HepG2 (cell line): Measurements from ENCODE around the gene P3H3. TPM values are rescaled to one million over a fixed set of nuclear protein-coding genes. Genes with fewer than 3 reads are reported as not detected.

Experiments
- FIP1L1 ChIP-seq: fragments of 200-400 bp; formaldehyde crosslinking; IDR thresholded peaks from 2 replicates; pipeline ENCODE4 v1.6.1; 2018; ENCODE audit warnings: low read depth, mild to moderate bottlenecking, low read length, moderate library complexity, borderline replicate concordance; ENCODE audit not compliant: insufficient read depth
- GPBP1L1 ChIP-seq: sonication (generic); formaldehyde crosslinking; IDR thresholded peaks from 2 replicates; pipeline ENCODE4 v1.5.0; 2020; ENCODE audit warnings: mild to moderate bottlenecking, missing genetic modification reagents
- GZF1 ChIP-seq: sonication (generic); formaldehyde crosslinking; IDR thresholded peaks from 2 replicates; pipeline ENCODE4 v1.5.1; 2020; ENCODE audit warnings: mild to moderate bottlenecking, missing genetic modification reagents
- LCORL ChIP-seq, 2 experiments: fragments of 450-650 bp in 1 of 2; sonication (generic) in 1 of 2; formaldehyde crosslinking in 1 of 2; IDR thresholded peaks; 2 replicates each; pipeline versions ENCODE4 v1.5.0 to v1.6.1; 2017 to 2020; ENCODE audit warnings: antibody characterized with exemption in 1 of 2, missing genetic modification reagents in 1 of 2
- NCOA1 ChIP-seq: sonication (generic); formaldehyde crosslinking; IDR thresholded peaks from 2 replicates; pipeline ENCODE4 v1.9.0; 2021; ENCODE audit warnings: missing genetic modification reagents
- NR2C2 ChIP-seq: sonication (generic); formaldehyde crosslinking; IDR thresholded peaks from 2 replicates; pipeline ENCODE4 v1.4.0; 2020; ENCODE audit warnings: missing genetic modification reagents, mild to moderate bottlenecking, moderate library complexity, borderline replicate concordance
- SCMH1 ChIP-seq: sonication (generic); formaldehyde crosslinking; IDR thresholded peaks from 2 replicates; pipeline ENCODE4 v1.9.0; 2021; ENCODE audit warnings: missing genetic modification reagents, mild to moderate bottlenecking, borderline replicate concordance
- SPEN ChIP-seq: sonication (generic); formaldehyde crosslinking; IDR thresholded peaks from 2 replicates; pipeline ENCODE4 v1.5.1; 2020; ENCODE audit warnings: low read depth, mild to moderate bottlenecking, missing genetic modification reagents
- THAP11 ChIP-seq: IDR thresholded peaks from 2 replicates; pipeline ENCODE4 v1.6.1; 2016; ENCODE audit warnings: missing biosample characterization, missing genetic modification reagents
- ZBTB8A ChIP-seq: sonication (generic); formaldehyde crosslinking; IDR thresholded peaks from 2 replicates; pipeline ENCODE4 v1.4.0; 2020; ENCODE audit warnings: mild to moderate bottlenecking, low read depth, missing genetic modification reagents, borderline replicate concordance
- ZNF10 ChIP-seq: sonication (generic); formaldehyde crosslinking; IDR thresholded peaks from 2 replicates; pipeline ENCODE4 v1.4.0; 2020; ENCODE audit warnings: mild to moderate bottlenecking, low read depth, missing genetic modification reagents, borderline replicate concordance
- ZNF101 ChIP-seq: sonication (generic); formaldehyde crosslinking; IDR thresholded peaks from 2 replicates; pipeline ENCODE4 v1.4.0; 2020; ENCODE audit warnings: mild to moderate bottlenecking, low read depth, missing genetic modification reagents, borderline replicate concordance
- ZNF713 ChIP-seq: sonication (generic); formaldehyde crosslinking; IDR thresholded peaks from 2 replicates; pipeline ENCODE4 v1.4.0; 2020; ENCODE audit warnings: mild to moderate bottlenecking, missing genetic modification reagents
- polyA plus RNA-seq, 8 experiments: library from polyadenylated mRNA; depleted of rRNA in 3 of 8; stranded (reverse) in 7 of 8; unstranded in 1 of 8; fragments of >200 nt; fragmentation: Illumina TruSeq in 4 of 8; extraction: Trizol in 4 of 8; gene quantifications; 2 replicates each; pipeline versions ENCODE4 v1.2.1 to v1.2.3, GENCODE V29; 2011 to 2016; ENCODE audit warnings: low read depth in 4 of 8, missing spikeins in 1 of 8, mixed read lengths in 1 of 8; ENCODE audit not compliant: insufficient read depth in 1 of 8
- total RNA-seq, 5 experiments: library from RNA; depleted of rRNA; stranded (reverse); fragments of >200 nt; fragmentation: Illumina TruSeq; extraction: Trizol; gene quantifications; 2 replicates each; pipeline ENCODE4 v1.2.3, GENCODE V29; 2016; ENCODE audit warnings: low read depth in 1 of 5
- TF ChIP-seq, protein P1 (sequence below): sonication (generic); formaldehyde crosslinking; IDR thresholded peaks from one replicate; pipeline ENCODE4 v1.5.1; 2020; ENCODE audit warnings: mild to moderate bottlenecking, missing genetic modification reagents; ENCODE audit errors: not compliant biosample characterization
- TF ChIP-seq, protein P2 (sequence below): sonication (generic); formaldehyde crosslinking; IDR thresholded peaks from 2 replicates; pipeline ENCODE4 v1.9.0; 2021; ENCODE audit warnings: missing genetic modification reagents, mild to moderate bottlenecking, borderline replicate concordance
- TF ChIP-seq, protein P3 (sequence below): sonication (generic); formaldehyde crosslinking; IDR thresholded peaks from 2 replicates; pipeline ENCODE4 v1.4.0; 2020; ENCODE audit warnings: missing genetic modification reagents

The P3H3 gene
- total and polyA plus RNA-seq, 2 of the 13 experiments (the other 11 are each of a cell fraction or from before 2014, with no cell fraction given): 20.1 to 20.5 TPM

DNA sequence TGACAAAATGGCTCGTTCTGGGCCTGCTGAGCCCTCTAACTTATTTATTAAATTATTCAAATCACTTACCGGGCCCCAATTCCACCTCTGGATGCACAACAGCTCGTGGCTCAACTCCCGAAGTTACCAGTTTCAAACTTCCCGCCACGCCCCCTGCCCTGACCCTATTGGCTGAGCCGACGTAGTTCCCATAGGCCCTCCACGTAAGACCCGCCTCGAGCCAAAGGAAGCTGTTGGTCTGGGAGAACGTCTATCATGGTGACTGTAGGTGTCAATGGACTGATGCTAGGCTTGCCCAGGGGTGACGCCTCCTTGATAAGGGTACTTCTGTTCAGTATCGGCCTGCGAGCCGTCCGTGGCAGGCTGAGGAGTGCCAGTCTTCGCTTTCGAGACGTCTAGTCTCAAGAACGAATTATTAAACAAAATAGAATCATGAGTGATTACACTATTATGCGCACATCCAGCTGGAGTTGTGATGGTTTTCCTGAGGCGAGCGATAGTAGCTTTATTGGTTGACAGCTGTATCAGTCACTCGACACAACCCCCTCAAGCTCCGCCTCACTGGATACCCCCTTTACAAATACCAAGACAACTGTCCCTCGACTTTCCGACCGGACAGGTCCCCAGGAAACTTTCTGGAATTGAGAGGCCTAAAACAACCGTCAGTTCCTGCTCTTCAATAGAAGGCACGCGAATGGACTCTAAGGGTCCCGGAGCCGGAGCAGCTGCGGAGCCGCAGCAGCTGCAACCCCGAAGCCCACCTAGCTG, 23.1 kb downstream of the P3H3 start, which contains the start of gene CDCA3 (continued):
- TF ChIP-seq, protein P1, sequence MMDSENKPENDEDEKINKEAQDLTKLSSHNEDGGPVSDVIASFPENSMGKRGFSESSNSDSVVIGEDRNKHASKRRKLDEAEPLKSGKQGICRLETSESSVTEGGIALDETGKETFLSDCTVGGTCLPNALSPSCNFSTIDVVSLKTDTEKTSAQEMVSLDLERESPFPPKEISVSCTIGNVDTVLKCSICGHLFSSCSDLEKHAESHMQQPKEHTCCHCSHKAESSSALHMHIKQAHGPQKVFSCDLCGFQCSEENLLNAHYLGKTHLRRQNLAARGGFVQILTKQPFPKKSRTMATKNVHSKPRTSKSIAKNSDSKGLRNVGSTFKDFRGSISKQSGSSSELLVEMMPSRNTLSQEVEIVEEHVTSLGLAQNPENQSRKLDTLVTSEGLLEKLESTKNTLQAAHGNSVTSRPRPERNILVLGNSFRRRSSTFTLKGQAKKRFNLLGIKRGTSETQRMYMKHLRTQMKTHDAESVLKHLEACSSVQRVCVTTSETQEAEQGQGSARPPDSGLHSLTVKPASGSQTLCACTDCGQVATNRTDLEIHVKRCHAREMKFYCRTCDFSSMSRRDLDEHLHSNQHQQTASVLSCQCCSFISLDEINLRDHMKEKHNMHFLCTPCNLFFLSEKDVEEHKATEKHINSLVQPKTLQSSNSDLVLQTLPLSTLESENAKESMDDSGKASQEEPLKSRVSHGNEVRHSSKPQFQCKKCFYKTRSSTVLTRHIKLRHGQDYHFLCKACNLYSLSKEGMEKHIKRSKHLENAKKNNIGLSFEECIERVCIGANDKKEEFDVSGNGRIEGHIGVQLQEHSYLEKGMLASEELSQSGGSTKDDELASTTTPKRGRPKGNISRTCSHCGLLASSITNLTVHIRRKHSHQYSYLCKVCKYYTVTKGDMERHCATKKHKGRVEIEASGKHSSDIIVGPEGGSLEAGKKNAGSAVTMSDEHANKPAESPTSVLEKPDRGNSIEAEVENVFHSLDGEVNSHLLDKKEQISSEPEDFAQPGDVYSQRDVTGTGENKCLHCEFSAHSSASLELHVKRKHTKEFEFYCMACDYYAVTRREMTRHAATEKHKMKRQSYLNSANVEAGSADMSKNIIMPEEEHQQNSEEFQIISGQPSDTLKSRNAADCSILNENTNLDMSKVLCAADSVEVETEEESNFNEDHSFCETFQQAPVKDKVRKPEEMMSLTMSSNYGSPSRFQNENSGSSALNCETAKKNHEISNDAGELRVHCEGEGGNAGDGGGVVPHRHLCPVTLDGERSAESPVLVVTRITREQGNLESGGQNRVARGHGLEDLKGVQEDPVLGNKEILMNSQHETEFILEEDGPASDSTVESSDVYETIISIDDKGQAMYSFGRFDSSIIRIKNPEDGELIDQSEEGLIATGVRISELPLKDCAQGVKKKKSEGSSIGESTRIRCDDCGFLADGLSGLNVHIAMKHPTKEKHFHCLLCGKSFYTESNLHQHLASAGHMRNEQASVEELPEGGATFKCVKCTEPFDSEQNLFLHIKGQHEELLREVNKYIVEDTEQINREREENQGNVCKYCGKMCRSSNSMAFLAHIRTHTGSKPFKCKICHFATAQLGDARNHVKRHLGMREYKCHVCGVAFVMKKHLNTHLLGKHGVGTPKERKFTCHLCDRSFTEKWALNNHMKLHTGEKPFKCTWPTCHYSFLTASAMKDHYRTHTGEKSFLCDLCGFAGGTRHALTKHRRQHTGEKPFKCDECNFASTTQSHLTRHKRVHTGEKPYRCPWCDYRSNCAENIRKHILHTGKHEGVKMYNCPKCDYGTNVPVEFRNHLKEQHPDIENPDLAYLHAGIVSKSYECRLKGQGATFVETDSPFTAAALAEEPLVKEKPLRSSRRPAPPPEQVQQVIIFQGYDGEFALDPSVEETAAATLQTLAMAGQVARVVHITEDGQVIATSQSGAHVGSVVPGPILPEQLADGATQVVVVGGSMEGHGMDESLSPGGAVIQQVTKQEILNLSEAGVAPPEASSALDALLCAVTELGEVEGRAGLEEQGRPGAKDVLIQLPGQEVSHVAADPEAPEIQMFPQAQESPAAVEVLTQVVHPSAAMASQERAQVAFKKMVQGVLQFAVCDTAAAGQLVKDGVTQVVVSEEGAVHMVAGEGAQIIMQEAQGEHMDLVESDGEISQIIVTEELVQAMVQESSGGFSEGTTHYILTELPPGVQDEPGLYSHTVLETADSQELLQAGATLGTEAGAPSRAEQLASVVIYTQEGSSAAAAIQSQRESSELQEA (CRISPR knock-in tag): no peak
- TF ChIP-seq ZNF10 (CRISPR knock-in tag): no peak
- TF ChIP-seq, protein P2, sequence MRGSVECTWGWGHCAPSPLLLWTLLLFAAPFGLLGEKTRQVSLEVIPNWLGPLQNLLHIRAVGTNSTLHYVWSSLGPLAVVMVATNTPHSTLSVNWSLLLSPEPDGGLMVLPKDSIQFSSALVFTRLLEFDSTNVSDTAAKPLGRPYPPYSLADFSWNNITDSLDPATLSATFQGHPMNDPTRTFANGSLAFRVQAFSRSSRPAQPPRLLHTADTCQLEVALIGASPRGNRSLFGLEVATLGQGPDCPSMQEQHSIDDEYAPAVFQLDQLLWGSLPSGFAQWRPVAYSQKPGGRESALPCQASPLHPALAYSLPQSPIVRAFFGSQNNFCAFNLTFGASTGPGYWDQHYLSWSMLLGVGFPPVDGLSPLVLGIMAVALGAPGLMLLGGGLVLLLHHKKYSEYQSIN: no peak
- no peak for TF ChIP-seq ZBTB8A (CRISPR knock-in tag)
- TF ChIP-seq LCORL (IDR thresholded peaks at IDR 0.05): no peak
- TF ChIP-seq LCORL (CRISPR knock-in tag; IDR thresholded peaks at IDR 0.05): 0 out of 2 replicates have a peak, but pooled peaks have one; percentile 26
- TF ChIP-seq GPBP1L1: no peak
- no peak for TF ChIP-seq ZNF713
- no peak; the same call in 1 of the 2 replicates for TF ChIP-seq NR2C2 (CRISPR knock-in tag)
- TF ChIP-seq SCMH1 (CRISPR knock-in tag): no peak
- TF ChIP-seq GZF1 (CRISPR knock-in tag): no peak; the same call in 1 of the 2 replicates
- 0 out of 2 replicates have a peak, but pooled peaks have one; percentile 3 for TF ChIP-seq NCOA1 (CRISPR knock-in tag)
- peak; percentile 73; the same call in 1 of the 2 replicates for TF ChIP-seq THAP11
- TF ChIP-seq FIP1L1: no peak
- no peak; the same call in 1 of the 2 replicates for TF ChIP-seq SPEN (CRISPR knock-in tag)
- TF ChIP-seq, protein P3, sequence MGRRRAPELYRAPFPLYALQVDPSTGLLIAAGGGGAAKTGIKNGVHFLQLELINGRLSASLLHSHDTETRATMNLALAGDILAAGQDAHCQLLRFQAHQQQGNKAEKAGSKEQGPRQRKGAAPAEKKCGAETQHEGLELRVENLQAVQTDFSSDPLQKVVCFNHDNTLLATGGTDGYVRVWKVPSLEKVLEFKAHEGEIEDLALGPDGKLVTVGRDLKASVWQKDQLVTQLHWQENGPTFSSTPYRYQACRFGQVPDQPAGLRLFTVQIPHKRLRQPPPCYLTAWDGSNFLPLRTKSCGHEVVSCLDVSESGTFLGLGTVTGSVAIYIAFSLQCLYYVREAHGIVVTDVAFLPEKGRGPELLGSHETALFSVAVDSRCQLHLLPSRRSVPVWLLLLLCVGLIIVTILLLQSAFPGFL: no peak
- TF ChIP-seq ZNF101 (CRISPR knock-in tag): no peak
